Mesodermal cell (in vitro differentiated cells): Measurements from ENCODE around the gene TEPSIN.
"Not testable (repeated sequence)": the region's sequence is repeated elsewhere in the genome, so short reads cannot be mapped to it uniquely, and the experiment has no call there.

Experiments used
- H3K27ac ChIP-seq: 2 replicates; pipeline ENCODE4 v1.7.0; 2013; ENCODE audit warnings: mild to moderate bottlenecking, low read depth, low read length, moderate library complexity; ENCODE audit not compliant: severe bottlenecking
- H3K36me3 ChIP-seq: 2 replicates; pipeline ENCODE4 v1.7.1; 2013; ENCODE audit warnings: mild to moderate bottlenecking, low read length, moderate library complexity; ENCODE audit not compliant: control insufficient read depth, insufficient read depth
- H3K4me1 ChIP-seq: one replicate; pipeline ENCODE4 v1.7.1; 2013; ENCODE audit warnings: mild to moderate bottlenecking, low read length; ENCODE audit not compliant: insufficient read depth, control insufficient read depth, poor library complexity, severe bottlenecking
- H3K4me3 ChIP-seq: 2 replicates; pipeline ENCODE4 v1.7.0; 2013; ENCODE audit warnings: low read length, control low read depth, mild to moderate bottlenecking; ENCODE audit not compliant: insufficient read depth, poor library complexity, severe bottlenecking; ENCODE audit errors: extremely low read depth
- H3K9me3 ChIP-seq: 2 replicates; pipeline ENCODE4 v1.7.1; 2013; ENCODE audit warnings: mild to moderate bottlenecking, low read length, moderate library complexity; ENCODE audit not compliant: control insufficient read depth
- WGBS, 2 experiments: methylation state at CpG; one replicate each; pipeline ENCODE4 v1.1.5; 2013; ENCODE audit warnings: missing lambda C conversion rate in 2 of 2; ENCODE audit not compliant: insufficient coverage in 2 of 2; 5-methylcytosine and 5-hydroxymethylcytosine counted together

TEPSIN gene

GRCh38 chr17:81228834-81229665, 9.8 kb downstream of the TEPSIN start:
- WGBS, 2 experiments = 91 to 97% methylated on average over 16 to 30 of the region's 32 CpGs
- Histone ChIP-seq H3K36me3 (peaks cover 41% of the 10 kb centered on the region), H3K4me1 (no peaks in the 10 kb centered on the region), H3K27ac (no peak overlapping the region), H3K9me3 (peaks cover 4% of the 10 kb centered on the region), H3K4me3 (no peak overlapping the region)

- Histone ChIP-seq H3K9me3 (peaks cover 4% of the 10 kb centered on the region), H3K4me3 (no peak overlapping the region), H3K27ac (no peak overlapping the region), H3K4me1 (no peaks in the 10 kb centered on the region), H3K36me3 (peaks cover 37% of the 10 kb centered on the region)
- whole genome bisulfite sequencing, 2 experiments = 91 to 93% methylated on average over 6 to 8 of the region's 9 CpGs
Observed at GRCh38 chr17:81228420-81228819, 10.4 kb downstream of the TEPSIN start.

DNA sequence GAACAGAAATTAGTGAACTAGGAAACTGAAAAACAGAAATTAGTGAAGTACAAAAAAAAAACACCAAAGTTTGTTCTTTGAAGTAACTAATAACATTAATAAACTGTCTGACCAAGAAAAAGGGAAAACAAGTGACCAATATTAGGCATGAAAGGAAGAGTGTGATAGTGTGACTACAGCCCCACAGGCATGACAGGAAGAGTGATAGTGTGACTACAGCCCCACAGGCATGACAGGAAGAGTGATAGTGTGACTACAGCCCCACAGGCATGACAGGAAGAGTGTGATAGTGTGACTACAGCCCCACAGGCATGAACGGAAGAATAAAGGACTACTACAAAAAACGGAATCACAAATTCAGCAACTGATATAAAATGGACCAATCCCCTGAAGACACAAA, 11.2 kb downstream of the TEPSIN start:
- not testable (repeated sequence) for H3K4me3 ChIP-seq
- WGBS, 2 experiments = no CpG with 5 or more reads among the region's 2 CpGs

DNA sequence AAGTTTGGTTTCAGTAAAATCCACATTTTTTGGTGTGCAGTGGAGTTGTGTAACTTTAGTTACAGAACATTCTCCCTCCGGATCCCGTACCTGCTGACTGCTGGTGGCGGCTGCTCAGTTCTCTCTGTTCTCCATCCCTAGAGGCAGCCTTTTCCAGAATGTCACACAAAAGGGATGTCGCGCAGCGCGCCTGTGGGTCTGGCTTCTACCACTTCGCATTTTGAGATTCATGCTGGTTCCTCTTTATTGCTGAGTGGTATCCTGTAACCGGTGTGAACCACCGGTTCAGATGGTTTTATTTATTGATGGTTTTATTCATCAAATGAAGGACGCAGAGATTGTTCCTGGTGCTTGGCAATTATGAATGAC, 15.1 kb downstream of the TEPSIN start:
- H3K4me3 ChIP-seq = peak overlapping the region; percentile 23
- no peak overlapping the region for H3K27ac ChIP-seq
- H3K4me1 ChIP-seq = peaks cover 8% of the 10 kb centered on the region
- WGBS, 2 experiments = 74 to 84% methylated on average over 11 of the region's 11 CpGs
- peaks cover 4% of the 10 kb centered on the region for H3K9me3 ChIP-seq
- peaks cover 9% of the 10 kb centered on the region for H3K36me3 ChIP-seq

More for the DNA sequence above, 11.2 kb downstream of the TEPSIN start:
- not testable (repeated sequence) for H3K9me3 ChIP-seq, H3K4me1 ChIP-seq, H3K27ac ChIP-seq
- H3K36me3 ChIP-seq = peaks cover 31% of the 10 kb centered on the region

DNA sequence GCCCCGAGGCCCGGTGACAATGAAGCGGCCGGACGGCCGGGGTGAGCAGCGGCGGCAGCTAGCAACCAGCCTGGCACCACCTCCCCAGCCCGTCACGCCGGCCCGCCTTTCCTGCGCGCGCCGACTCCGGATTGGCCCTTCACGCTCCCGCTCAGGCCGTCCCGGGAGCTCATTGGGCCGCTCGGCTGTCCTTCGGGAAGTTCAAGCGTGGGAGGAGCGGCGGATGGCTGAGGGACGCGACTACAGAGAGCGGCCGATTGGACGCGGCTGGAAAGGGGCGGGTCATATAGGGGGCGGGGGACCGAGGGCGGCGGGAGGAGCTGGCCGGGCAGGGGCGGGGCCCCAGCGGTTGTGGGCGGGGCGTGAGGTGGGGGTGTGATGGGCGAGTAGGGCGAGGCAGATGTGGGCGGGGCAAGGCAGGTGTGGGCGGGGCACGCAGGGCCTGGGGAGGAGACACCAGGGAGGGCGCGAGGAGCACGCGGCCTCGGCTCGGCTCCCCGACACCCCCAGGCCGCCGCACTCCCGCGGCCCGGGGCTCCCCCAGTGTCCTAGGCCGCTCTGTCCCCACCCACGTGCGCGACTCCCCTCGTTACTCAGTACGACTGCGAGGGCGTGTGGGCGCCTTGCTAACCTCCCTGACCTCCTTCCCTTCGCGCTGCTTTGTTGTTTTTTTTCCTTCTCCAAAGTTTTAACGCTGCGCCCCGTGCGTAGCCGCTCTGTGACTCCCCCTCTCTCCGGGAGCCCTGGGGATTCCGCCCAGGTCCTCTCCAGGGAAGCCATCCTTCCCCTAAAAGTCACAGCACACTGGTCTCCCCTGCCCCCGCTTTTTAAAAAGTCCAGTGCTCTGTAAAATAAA, 15.7 kb downstream of the TEPSIN start, which contains the start of gene CEP131:
Gene CEP131, minus strand, starts transcription at position 60 of the 856 bp plus-strand sequence. CDS start 2,909 bp downstream, outside the sequence.
- no peak within 1 kb of the TSS for H3K27ac ChIP-seq
- peak within 1 kb of the TSS; percentile 89 for H3K4me3 ChIP-seq
- peaks cover 8% of the 10 kb centered on the region for H3K4me1 ChIP-seq
- H3K9me3 ChIP-seq = peaks cover 4% of the 10 kb centered on the region
- 2 to 3% methylated on average over 44 to 66 of the region's 79 CpGs for WGBS, 2 experiments
- peaks cover 9% of the 10 kb centered on the region for H3K36me3 ChIP-seq

DNA sequence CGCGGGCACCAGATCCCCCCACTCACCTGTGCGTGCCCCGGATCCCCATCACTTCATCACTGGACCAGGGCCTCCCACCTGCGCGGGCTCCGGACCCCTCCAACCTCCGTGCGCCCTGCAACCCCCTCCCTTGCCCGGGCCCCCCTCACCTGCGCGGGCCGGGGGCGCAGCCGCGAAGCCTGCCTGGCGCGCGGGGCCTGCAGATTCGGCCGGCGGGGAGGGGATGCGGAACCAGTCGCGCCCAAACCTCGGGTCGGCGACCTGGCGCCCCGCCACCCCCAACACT, 16.3 kb downstream of the TEPSIN start:
- Histone ChIP-seq H3K4me1 (peaks cover 8% of the 10 kb centered on the region), H3K27ac (no peak overlapping the region), H3K4me3 (peak overlapping the region; percentile 89), H3K9me3 (peaks cover 4% of the 10 kb centered on the region), H3K36me3 (peaks cover 11% of the 10 kb centered on the region)
- 0% methylated on average over 25 to 30 of the region's 30 CpGs for WGBS, 2 experiments

DNA sequence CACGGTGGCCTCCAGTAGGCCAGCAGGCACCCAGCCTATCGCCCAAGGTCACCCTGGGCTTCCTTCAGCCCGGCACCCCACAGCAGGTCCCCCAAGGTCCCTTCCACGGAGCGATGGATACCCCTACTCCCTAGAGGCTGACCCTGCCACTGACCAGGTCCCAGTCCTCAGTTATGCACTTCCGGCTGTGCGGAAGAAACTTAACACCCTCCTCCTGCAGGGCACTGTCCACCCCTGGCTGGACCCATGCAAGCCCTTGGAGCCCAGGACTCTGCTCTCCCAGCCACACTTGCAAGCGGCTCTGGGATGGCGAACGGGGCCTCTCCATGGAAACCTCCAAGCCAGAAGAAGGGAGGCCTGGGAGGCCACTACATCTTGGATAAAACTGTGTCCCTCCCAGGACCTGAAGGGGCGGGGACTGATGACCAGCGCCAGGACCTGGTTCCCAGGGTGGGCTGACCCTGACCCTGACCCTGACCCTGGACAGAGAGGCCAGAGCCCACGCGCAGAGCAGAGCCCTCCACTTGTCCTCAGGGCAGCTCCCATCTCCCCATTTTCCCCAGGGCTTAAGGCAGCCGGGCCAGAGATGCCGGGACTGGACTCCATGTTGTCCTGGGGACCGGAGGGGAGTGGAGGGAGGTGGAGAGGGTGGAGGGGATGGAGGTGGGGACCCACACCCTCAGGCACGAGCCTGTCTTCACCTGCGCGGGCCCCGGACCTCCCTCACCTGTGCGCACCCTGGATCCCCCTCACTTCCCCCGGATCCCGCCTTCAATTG, 16.8 kb downstream of the TEPSIN start:
- Histone ChIP-seq H3K4me1 (peaks cover 8% of the 10 kb centered on the region), H3K4me3 (peak overlapping the region; percentile 89), H3K9me3 (peaks cover 2% of the 10 kb centered on the region), H3K27ac (no peak overlapping the region), H3K36me3 (peaks cover 13% of the 10 kb centered on the region)
- 26 to 44% methylated on average over 14 to 20 of the region's 24 CpGs for WGBS, 2 experiments

DNA sequence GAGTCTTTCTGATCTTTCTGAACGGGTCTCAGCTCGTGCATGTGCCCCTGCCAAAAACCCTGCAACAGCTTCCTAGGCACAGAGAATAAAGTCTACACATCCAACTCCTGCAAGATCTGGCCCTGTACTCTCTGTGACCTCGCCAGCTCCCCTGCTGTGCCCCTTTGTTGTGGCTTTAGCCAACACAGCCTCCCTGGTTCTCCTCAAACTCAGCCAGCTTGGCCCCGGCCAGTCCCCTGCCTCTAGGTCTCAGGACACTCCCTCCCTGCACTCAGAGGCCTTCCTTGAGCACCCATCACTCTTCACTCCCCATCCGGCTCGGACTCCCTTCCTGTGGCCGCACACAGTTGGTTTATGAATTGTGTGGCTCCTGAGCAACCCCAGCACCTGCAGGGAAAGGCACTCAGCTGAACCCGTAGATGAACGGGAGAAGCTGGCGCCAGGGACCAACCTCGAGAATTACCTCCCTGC, 17.4 kb downstream of the TEPSIN start:
- no peak overlapping the region for H3K27ac ChIP-seq
- peaks cover 17% of the 10 kb centered on the region for H3K36me3 ChIP-seq
- H3K4me3 ChIP-seq = peak overlapping the region; percentile 8
- 69 to 76% methylated on average over 7 to 11 of the region's 11 CpGs for WGBS, 2 experiments
- H3K9me3 ChIP-seq = no peaks in the 10 kb centered on the region
- peaks cover 8% of the 10 kb centered on the region for H3K4me1 ChIP-seq

DNA sequence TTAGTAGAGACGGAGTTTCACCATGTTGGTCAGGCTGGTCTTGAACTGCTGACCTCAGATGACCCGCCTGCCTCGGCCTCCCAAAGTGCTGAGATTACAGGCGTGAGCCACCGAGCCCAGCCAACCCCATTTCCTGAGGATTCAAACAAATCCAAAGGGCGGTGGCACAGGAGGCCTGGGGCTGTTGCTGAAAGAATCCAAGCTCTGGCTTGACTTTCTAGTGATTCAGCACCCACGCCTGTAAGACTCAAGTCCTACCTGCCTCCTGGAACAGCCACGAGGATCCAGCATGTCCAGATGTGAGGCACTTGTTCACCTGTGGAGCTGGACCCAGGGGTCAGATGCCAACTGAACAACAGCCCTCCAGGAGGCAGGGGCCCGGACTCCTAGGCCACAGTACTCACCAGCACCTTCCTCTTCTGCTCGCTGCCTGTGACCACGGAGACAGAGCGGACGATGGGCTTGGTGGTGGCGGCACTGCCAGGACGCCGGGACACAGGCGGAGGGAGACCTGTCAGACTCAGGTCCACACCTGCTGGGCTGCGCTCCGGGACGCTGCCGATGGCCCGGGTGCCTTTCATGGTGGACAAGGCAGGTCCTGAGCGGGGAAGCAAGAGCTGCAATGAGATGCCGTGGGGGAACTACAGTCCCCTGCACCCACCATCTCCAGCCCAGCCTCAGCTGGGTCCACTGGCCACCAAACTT, 19.2 kb downstream of the TEPSIN start:
- no peak overlapping the region for H3K27ac ChIP-seq
- WGBS, 2 experiments = 93 to 96% methylated on average over 20 to 24 of the region's 24 CpGs
- no peak overlapping the region for H3K4me3 ChIP-seq
- H3K9me3 ChIP-seq = no peaks in the 10 kb centered on the region
- peaks cover 8% of the 10 kb centered on the region for H3K4me1 ChIP-seq
- H3K36me3 ChIP-seq = peaks cover 21% of the 10 kb centered on the region

GRCh38 chr17:81218991-81219390, 19.9 kb downstream of the TEPSIN start:
- H3K27ac ChIP-seq = no peak overlapping the region
- H3K9me3 ChIP-seq = no peaks in the 10 kb centered on the region
- WGBS, 2 experiments = 89 to 98% methylated on average over 8 of the region's 11 CpGs
- no peak overlapping the region for H3K4me3 ChIP-seq
- H3K36me3 ChIP-seq = peaks cover 21% of the 10 kb centered on the region
- peaks cover 8% of the 10 kb centered on the region for H3K4me1 ChIP-seq
